B cell (primary cell): ENCODE measurements around the gene NME3.

Experiments used
- CTCF ChIP-seq: fragments of 200-600 bp; IDR thresholded peaks from one replicate; pipeline ENCODE4 v1.8.0; 2022; ENCODE audit warnings: antibody characterized with exemption, mild to moderate bottlenecking
- EZH2 ChIP-seq: IDR thresholded peaks from 2 replicates; pipeline ENCODE4 v1.6.1; 2012; ENCODE audit warnings: borderline replicate concordance, low read depth, mild to moderate bottlenecking, moderate library complexity, low read length; ENCODE audit not compliant: insufficient read depth, poor library complexity, severe bottlenecking

DNA sequence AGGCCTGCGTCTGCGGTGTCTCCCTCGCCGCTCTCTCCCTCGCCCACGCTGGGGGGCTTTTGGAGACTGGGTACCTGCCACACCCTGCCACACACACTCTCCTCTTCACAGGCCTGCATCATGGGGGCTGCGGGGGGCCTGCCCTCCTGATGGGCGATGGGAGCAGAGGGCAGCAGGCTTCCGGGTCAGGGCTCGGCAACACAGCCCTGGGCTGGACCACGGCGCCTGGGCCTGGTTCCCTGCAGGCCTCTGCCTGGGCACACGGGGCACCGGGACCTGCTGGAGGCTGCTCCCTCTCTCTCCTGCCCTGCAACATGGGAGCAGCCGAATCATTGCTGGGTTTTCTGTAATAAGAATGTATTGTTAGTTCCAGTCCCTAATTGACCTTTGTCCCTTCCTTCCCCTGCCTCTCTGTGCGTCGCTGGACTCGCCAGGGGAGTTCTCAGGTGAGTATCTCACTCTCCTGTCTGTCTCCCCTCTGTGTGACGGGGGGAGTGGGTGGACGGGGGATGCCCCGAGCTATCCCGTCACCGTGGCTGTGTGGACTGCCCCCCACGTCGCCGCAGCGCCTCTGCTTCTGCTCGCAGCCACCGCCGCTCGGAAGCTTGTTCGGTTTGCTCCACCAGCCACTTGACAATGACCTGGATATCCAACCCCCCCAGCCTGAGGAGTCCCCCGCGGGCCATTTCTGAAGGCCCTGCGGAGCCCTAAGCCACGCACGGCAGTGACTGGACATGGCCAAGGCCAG, 13.5 kb downstream of the NME3 start:
- TF ChIP-seq CTCF (no peak), EZH2 (no peak)
